ENCODE data around the gene MMP14. TPM values are rescaled to one million over a fixed set of nuclear protein-coding genes. Genes with fewer than 3 reads are reported as not detected.

MMP14 gene
- total RNA-seq, 1 donor from 2014 or later = 187 TPM

DNA sequence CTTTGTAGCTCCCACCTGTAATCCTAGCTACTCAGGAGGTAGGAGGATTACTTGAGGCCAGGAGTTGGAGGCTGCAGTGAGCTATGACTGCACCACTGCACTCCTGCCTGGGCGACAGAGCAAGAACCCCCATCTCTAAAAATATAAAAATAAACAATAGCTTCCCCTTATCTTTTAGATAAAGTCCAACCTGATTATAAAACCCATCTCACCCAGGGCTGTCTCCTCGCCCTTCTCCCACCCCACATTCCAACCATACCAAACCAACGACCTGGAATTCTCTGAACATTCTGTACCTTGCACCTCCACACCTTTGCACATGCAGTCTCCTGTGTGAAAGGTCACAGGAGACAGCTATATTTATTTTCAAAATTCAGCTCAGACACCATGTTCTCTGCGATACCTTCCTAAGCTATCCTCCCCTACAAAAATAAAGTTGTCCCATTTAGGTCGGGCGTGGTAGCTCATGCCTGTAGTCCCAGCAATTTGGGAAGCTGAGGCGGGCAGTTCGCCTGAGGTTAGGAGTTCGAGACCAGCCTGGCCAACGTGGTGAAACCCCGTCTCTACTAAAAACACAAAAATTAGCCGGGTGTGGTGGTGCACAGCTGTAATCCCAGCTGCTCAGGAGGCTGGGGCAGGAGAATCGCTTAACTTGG, 28.8 kb upstream of the MMP14 start:
- no peak for DNase-seq (ENCODE audit: extremely low spot score in 2 of 2)
- H3K27me3 ChIP-seq = no peaks in the 10 kb centered on the region
- no peak overlapping the region for H3K4me3 ChIP-seq
- TF ChIP-seq, protein P1, sequence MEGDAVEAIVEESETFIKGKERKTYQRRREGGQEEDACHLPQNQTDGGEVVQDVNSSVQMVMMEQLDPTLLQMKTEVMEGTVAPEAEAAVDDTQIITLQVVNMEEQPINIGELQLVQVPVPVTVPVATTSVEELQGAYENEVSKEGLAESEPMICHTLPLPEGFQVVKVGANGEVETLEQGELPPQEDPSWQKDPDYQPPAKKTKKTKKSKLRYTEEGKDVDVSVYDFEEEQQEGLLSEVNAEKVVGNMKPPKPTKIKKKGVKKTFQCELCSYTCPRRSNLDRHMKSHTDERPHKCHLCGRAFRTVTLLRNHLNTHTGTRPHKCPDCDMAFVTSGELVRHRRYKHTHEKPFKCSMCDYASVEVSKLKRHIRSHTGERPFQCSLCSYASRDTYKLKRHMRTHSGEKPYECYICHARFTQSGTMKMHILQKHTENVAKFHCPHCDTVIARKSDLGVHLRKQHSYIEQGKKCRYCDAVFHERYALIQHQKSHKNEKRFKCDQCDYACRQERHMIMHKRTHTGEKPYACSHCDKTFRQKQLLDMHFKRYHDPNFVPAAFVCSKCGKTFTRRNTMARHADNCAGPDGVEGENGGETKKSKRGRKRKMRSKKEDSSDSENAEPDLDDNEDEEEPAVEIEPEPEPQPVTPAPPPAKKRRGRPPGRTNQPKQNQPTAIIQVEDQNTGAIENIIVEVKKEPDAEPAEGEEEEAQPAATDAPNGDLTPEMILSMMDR (IDR thresholded peaks at IDR 0.05) = no peak
- no peak for TF ChIP-seq POLR2A (IDR thresholded peaks at IDR 0.05)
- no peak overlapping the region for H3K27ac ChIP-seq
- intact Hi-C loops (cut with DNase I) = no loop called here
- H3K9me3 ChIP-seq = no peaks in the 10 kb centered on the region
- no peaks in the 10 kb centered on the region for H3K4me1 ChIP-seq
- no peaks in the 10 kb centered on the region for H3K36me3 ChIP-seq

DNA sequence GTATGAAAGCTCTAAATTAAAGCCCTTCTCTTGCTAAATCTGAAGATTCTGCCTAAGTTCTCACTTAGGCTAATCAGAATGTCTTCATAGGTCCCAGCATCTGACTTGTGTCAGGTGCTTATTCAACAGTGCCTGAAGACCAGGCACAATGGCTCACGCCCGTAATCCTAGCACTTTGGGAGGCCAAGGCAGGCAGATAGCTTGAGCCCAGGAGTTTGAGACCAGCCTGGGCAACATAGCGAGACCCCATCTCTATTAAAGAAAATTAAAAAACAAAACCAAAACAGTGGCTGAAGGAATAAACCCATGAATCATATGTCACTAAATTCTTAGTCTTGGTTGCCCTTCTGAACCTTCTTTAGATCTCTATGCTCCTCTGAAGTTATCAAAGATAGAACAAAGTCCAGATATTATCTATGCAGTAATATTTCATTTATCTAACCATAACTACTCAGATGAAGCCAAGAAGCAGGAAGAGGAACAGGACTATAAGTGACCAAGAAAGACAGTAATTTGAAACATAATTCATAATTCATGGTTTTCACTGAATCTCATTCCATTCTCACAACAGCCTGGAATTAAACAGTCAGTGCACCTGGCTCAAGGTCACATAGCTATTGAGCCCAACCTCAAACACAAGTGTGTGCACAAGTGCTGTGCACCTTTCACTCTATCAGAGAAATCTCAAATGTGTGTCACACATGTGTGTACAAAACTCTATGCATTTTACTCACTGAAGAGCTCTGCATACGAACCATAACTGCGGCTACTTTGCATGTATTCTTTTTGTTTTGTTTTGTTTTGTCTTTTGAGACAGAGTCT, 27.8 kb upstream of the MMP14 start:
- H3K4me3 ChIP-seq = no peak overlapping the region
- TF ChIP-seq, protein P1 (IDR thresholded peaks at IDR 0.05) = no peak
- TF ChIP-seq POLR2A (IDR thresholded peaks at IDR 0.05) (no peak), POLR2AphosphoS5 (IDR thresholded peaks at IDR 0.05; ENCODE audit: insufficient read depth in 1 of 2, low read depth in 1 of 2) (no peak)
- H3K4me1 ChIP-seq = no peaks in the 10 kb centered on the region
- no peak overlapping the region for H3K27ac ChIP-seq
- H3K36me3 ChIP-seq = no peaks in the 10 kb centered on the region
- no peak for DNase-seq (ENCODE audit: extremely low spot score in 2 of 2)
- H3K27me3 ChIP-seq = no peaks in the 10 kb centered on the region
- intact Hi-C loops (cut with DNase I) = no loop called here
- no peaks in the 10 kb centered on the region for H3K9me3 ChIP-seq

DNA sequence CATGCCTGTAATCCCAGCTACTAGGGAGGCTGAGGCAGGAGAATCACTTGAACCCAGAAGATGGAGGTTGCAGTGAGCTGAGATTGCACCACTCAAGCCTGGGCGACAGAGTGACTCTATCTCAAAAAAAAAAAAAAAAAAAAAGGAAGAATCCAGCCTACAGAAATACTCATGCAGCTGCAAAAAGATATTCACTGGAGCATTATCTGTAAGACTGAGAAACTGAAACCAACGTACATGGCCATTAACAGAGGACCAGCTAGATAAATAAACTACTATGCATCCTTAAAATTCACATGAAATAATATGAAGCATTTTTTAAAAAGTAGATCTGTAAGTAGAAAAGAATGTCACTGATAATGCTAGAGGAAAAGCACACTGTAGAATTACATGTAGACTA, 24.7 kb upstream of the MMP14 start:
- Histone ChIP-seq H3K27me3 (no peaks in the 10 kb centered on the region), H3K9me3 (no peaks in the 10 kb centered on the region), H3K36me3 (no peaks in the 10 kb centered on the region), H3K4me1 (no peaks in the 10 kb centered on the region), H3K27ac (no peak overlapping the region), H3K4me3 (no peak overlapping the region)
- no peak for DNase-seq (ENCODE audit: extremely low spot score in 2 of 2)
- no peak for TF ChIP-seq POLR2A (IDR thresholded peaks at IDR 0.05)
- intact Hi-C loops (cut with DNase I) = no loop called here

DNA sequence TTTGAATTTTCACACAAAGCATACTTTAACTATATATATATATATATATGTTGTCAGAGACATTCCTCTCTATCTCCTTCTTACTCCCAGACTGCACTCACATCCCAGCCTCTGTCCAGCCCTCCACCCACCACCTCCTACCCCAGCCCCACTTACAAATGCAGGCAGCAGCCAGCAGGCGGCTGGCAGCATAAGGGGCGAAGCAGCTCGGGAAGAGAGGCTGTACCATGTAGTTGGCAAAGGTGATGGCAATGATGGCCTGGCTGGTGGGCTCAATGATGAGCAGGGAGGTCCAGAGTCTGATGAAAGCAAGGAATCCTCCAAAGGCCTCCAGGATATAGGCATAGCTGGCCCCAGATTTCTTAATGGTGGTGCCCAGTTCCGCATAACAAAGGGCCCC, 23.6 kb upstream of the MMP14 start:
- H3K27me3 ChIP-seq = no peaks in the 10 kb centered on the region
- no peak overlapping the region for H3K4me3 ChIP-seq
- H3K27ac ChIP-seq = no peak overlapping the region
- H3K4me1 ChIP-seq = no peaks in the 10 kb centered on the region
- H3K9me3 ChIP-seq = no peaks in the 10 kb centered on the region
- TF ChIP-seq, protein P1 (IDR thresholded peaks at IDR 0.05) = no peak
- TF ChIP-seq POLR2A (IDR thresholded peaks at IDR 0.05) (no peak), POLR2AphosphoS5 (IDR thresholded peaks at IDR 0.05; ENCODE audit: insufficient read depth in 1 of 2, low read depth in 1 of 2) (no peak)
- DNase-seq (ENCODE audit: extremely low spot score in 2 of 2) = no peak
- intact Hi-C loops (cut with DNase I) = no loop called here
- no peaks in the 10 kb centered on the region for H3K36me3 ChIP-seq

DNA sequence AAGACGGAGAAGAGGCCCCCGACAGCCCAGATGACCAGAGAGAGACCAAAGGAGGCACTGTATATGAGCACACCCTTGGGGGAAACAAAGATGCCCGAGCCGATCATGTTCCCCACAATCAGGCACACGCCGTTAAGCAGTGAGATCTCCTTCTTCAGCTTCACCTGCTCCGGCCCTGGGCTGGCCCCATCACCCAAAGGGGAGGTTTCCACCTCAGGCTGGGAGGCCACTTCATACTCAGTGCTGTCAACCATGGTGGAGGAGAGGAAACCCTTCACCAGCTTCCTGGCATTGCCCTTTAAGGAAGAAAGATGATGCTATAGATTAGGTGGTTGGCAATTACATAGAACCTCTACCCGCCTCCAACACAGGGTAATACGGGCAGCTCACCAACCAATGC, 23.2 kb upstream of the MMP14 start:
- no peaks in the 10 kb centered on the region for H3K36me3 ChIP-seq
- H3K27me3 ChIP-seq = no peaks in the 10 kb centered on the region
- H3K27ac ChIP-seq = no peak overlapping the region
- intact Hi-C loops (cut with DNase I) = no loop called here
- H3K4me1 ChIP-seq = no peaks in the 10 kb centered on the region
- TF ChIP-seq, protein P1 (IDR thresholded peaks at IDR 0.05) = no peak
- TF ChIP-seq POLR2A (IDR thresholded peaks at IDR 0.05) = no peak
- TF ChIP-seq POLR2AphosphoS5 (IDR thresholded peaks at IDR 0.05; ENCODE audit: insufficient read depth in 1 of 2, low read depth in 1 of 2) = no peak
- DNase-seq (ENCODE audit: extremely low spot score in 2 of 2) = no peak
- no peak overlapping the region for H3K4me3 ChIP-seq
- no peaks in the 10 kb centered on the region for H3K9me3 ChIP-seq

Measured in vagina (tissue), 2 donors.